DND-41 (cell line): ENCODE data around the gene COX10.
A peak's percentile ranks its signal among the peaks of the same experiment; 100 is the strongest.

Experiments used
- ATAC-seq: fragments of 200-7000 bp; cut with Tn5 transposase; 3 replicates; pipeline ENCODE4 v1.9.1; 2021; ENCODE audit warnings: low read depth; ENCODE audit not compliant: insufficient read depth
- DNase-seq: peaks from one replicate; pipeline ENCODE4 v3.0.0-alpha.2; 2020
- H2AFZ ChIP-seq: 2 replicates; pipeline ENCODE4 v1.6.0; 2012; ENCODE audit warnings: low read depth, low read length
- H3K27ac ChIP-seq: 2 replicates; pipeline ENCODE4 v1.5.1; 2012; ENCODE audit warnings: low read length, inconsistent platforms
- H3K27me3 ChIP-seq: fragments of 200-600 bp; sonication (generic); 2 replicates; pipeline ENCODE4 v1.6.0; 2012; ENCODE audit warnings: low read length, mild to moderate bottlenecking, inconsistent platforms; ENCODE audit not compliant: insufficient read depth, poor library complexity
- H3K36me3 ChIP-seq: 2 replicates; pipeline ENCODE4 v1.5.1; 2012; ENCODE audit warnings: low read length, inconsistent platforms; ENCODE audit not compliant: insufficient read depth
- H3K4me1 ChIP-seq: 2 replicates; pipeline ENCODE4 v1.5.1; 2012; ENCODE audit warnings: mild to moderate bottlenecking, low read length; ENCODE audit not compliant: insufficient read depth
- H3K4me2 ChIP-seq: 2 replicates; pipeline ENCODE4 v1.6.0; 2012; ENCODE audit warnings: mild to moderate bottlenecking, moderate library complexity, low read length, inconsistent platforms; ENCODE audit not compliant: insufficient read depth
- H3K4me3 ChIP-seq, 2 experiments: fragments of 200-600 bp in 1 of 2; shearing (Covaris generic) in 1 of 2; 2 replicates each; pipeline ENCODE4 v1.5.1; 2012 to 2016; ENCODE audit warnings: inconsistent platforms in 2 of 2, low read length in 2 of 2, mild to moderate bottlenecking in 2 of 2, low read depth in 1 of 2, moderate library complexity in 1 of 2
- H3K79me2 ChIP-seq: 2 replicates; pipeline ENCODE4 v1.6.0; 2012; ENCODE audit warnings: low read length, inconsistent platforms; ENCODE audit not compliant: insufficient read depth
- H3K9ac ChIP-seq: 2 replicates; pipeline ENCODE4 v1.6.0; 2012; ENCODE audit warnings: low read depth, mild to moderate bottlenecking, inconsistent platforms, low read length, moderate library complexity
- H3K9me3 ChIP-seq: 2 replicates; pipeline ENCODE4 v1.5.1; 2012; ENCODE audit warnings: low read length, moderate library complexity, mild to moderate bottlenecking, inconsistent platforms; ENCODE audit not compliant: insufficient read depth, severe bottlenecking
- H4K20me1 ChIP-seq: 2 replicates; pipeline ENCODE4 v1.6.0; 2012; ENCODE audit warnings: low read length; ENCODE audit not compliant: insufficient read depth
- EZH2 ChIP-seq: IDR thresholded peaks from 3 replicates; pipeline ENCODE4 v1.6.1; 2012; ENCODE audit warnings: borderline replicate concordance, low read depth, mild to moderate bottlenecking, moderate library complexity, low read length, inconsistent platforms; ENCODE audit not compliant: severe bottlenecking
- TF ChIP-seq, protein P1 (sequence below): IDR thresholded peaks from 2 replicates; pipeline ENCODE4 v1.5.1; 2012; ENCODE audit warnings: borderline replicate concordance, low read length, moderate library complexity, mild to moderate bottlenecking; ENCODE audit not compliant: poor library complexity, severe bottlenecking; ENCODE audit errors: extremely low read depth

COX10 gene

DNA sequence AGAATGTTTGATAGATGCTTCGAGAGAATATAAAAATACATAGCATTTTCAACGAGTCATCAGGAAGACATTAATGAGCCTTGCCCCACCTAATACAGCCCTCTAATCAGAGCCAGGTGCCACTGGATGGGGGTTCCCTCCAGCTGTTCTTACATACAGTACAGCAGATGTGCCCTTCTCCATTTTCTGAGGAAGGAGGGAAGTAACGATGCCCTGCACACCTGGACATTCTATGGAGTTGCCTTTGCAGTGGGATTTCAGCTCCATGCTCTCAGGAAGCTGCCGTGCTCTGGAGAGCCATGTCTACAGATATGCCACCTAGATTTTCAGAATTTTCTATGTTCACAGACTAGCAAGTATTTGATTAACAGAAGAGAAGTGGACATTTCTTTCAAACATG is 131.1 kb downstream of the COX10 start:
- ATAC-seq (no peak), DNase-seq (no peak)
- Histone ChIP-seq H2AFZ (no peak overlapping the region), H3K4me3 (no peak overlapping the region), H3K4me1 (peaks cover 17% of the 10 kb centered on the region), H4K20me1 (no peaks in the 10 kb centered on the region; the same call in none of the 2 replicates), H3K9me3 (no peaks in the 10 kb centered on the region), H3K27ac (no peak overlapping the region), H3K9ac (no peak overlapping the region), H3K4me2 (no peak overlapping the region), H3K79me2 (no peaks in the 10 kb centered on the region), H3K36me3 (no peaks in the 10 kb centered on the region; the same call in 1 of the 2 replicates), H3K27me3 (no peaks in the 10 kb centered on the region)
- TF ChIP-seq EZH2: no peak
- TF ChIP-seq, protein P1, sequence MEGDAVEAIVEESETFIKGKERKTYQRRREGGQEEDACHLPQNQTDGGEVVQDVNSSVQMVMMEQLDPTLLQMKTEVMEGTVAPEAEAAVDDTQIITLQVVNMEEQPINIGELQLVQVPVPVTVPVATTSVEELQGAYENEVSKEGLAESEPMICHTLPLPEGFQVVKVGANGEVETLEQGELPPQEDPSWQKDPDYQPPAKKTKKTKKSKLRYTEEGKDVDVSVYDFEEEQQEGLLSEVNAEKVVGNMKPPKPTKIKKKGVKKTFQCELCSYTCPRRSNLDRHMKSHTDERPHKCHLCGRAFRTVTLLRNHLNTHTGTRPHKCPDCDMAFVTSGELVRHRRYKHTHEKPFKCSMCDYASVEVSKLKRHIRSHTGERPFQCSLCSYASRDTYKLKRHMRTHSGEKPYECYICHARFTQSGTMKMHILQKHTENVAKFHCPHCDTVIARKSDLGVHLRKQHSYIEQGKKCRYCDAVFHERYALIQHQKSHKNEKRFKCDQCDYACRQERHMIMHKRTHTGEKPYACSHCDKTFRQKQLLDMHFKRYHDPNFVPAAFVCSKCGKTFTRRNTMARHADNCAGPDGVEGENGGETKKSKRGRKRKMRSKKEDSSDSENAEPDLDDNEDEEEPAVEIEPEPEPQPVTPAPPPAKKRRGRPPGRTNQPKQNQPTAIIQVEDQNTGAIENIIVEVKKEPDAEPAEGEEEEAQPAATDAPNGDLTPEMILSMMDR: no peak

DNA sequence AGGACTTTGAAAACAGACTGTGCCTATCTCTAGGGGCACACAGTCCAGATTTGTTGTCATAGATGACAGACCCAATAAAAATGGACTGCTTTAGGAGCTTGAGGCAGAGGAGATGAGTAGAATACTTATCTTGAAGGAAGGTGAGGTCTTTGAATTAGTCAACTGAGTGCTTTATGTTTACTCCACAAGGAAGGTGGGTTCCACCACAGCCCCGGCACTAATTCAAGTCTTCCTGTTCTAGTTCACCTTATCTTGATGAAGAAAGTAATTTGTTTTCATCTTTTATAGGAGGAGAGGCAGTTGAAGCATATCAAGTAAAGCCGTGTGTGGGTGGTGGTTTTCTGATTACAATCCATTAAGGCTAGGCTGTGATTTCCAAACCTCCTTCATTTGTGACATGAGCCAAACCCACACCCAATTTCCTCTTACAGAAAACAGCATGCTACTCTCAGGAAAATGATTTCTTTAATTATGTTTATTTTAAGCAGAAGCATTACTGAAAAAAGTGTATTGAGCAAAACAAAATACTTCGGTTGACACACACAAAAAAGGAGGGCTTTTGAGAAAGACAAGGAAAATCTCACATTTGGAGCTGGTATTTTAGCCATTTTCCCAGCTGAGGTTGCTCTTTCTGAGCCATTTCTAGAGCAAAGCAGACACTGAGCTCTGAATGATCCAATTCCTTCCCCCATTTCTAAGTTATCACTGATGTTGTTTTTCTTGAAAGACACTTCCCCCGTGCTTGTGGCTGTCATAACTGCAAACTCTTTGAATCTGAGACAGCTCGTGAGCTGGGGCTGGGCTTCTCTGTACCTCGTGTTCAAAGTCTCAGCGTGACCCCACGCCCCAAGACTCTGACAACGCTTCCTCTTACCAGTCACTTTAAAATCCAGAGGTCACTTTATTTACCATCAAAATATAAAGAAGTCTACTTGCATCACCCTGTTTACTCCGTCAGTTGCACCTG is 132.0 kb downstream of the COX10 start:
- Histone ChIP-seq H4K20me1 (no peaks in the 10 kb centered on the region; the same call in none of the 2 replicates), H3K9me3 (no peaks in the 10 kb centered on the region), H3K79me2 (no peaks in the 10 kb centered on the region), H3K4me2 (no peak overlapping the region), H3K4me3 (no peak overlapping the region), H3K36me3 (no peaks in the 10 kb centered on the region; the same call in 1 of the 2 replicates), H2AFZ (no peak overlapping the region), H3K27ac (no peak overlapping the region), H3K9ac (no peak overlapping the region), H3K4me1 (peaks cover 13% of the 10 kb centered on the region), H3K27me3 (no peaks in the 10 kb centered on the region)
- ATAC-seq (peak; percentile 59), DNase-seq (peak; percentile 32)
- no peak for TF ChIP-seq EZH2
- TF ChIP-seq, protein P1: no peak

DNA sequence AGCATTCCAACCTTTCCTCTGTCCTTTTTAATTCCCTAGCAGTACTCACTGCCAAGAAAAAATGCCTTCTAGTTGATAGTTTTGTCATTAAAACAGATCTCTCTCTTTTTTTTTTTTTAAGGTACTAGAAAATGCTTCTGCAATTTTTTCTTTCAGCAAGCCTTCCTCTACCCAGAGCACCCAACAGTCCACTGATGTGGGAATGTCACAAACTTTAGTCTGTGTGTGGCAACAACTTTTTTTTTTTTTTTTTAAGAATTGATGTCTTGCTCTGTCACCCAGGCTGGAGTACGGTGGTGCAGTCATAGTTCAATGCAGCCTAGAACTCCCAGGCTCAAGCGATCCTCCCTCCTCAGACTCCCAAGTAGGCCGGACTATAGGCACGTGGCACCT is 132.7 kb downstream of the COX10 start:
- Histone ChIP-seq H3K9me3 (no peaks in the 10 kb centered on the region), H3K9ac (no peak overlapping the region), H3K4me2 (no peak overlapping the region), H3K27ac (no peak overlapping the region), H2AFZ (no peak overlapping the region), H3K4me3 (no peak overlapping the region), H3K36me3 (peaks cover 3% of the 10 kb centered on the region), H3K4me1 (0 out of 2 replicates have a peak, but pooled peaks cover 9% of the 10 kb centered on the region), H4K20me1 (no peaks in the 10 kb centered on the region; the same call in 1 of the 2 replicates), H3K79me2 (no peaks in the 10 kb centered on the region), H3K27me3 (no peaks in the 10 kb centered on the region)
- no peak for TF ChIP-seq EZH2
- TF ChIP-seq, protein P1: no peak
- DNase-seq: no peak
- no peak for ATAC-seq
